Choroid plexus epithelial cell (primary cell): ENCODE measurements around the gene TSPY10.
"Not testable (repeated sequence)": the region's sequence is repeated elsewhere in the genome, so short reads cannot be mapped to it uniquely, and the experiment has no call there.

Source experiments
- DNase-seq: peaks from one replicate; pipeline ENCODE4 v3.0.0-alpha.2; 2010; ENCODE audit warnings: low read depth
- H3K4me3 ChIP-seq: 2 replicates; pipeline ENCODE4 v1.5.1; 2011; ENCODE audit warnings: low read depth, mild to moderate bottlenecking, control low read depth, low read length, moderate library complexity

TSPY10 gene, protein sequence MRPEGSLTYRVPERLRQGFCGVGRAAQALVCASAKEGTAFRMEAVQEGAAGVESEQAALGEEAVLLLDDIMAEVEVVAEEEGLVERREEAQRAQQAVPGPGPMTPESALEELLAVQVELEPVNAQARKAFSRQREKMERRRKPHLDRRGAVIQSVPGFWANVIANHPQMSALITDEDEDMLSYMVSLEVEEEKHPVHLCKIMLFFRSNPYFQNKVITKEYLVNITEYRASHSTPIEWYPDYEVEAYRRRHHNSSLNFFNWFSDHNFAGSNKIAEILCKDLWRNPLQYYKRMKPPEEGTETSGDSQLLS

DNA sequence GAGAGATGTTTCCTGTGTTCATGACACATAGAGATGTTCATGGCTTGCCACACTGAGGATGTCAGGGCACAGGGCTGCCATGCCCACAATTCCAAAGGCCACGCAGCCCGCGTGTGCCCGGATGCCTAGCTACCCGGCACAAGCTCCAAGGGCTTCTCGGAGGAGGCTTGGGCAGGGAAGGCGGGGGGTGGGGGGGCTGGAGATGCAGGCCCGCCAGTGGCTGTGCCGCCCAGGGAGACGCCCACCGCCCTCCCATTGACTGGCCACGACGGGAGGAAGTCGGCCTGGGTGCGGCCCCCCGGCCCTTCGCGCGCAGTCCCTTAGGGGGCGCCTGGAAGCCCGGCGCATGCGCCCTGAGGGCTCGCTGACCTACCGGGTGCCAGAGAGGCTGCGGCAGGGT lies at the start of gene TSPY10:
Gene TSPY10, plus strand, starts transcription at position 301 of the 400 bp plus-strand sequence. Its CDS starts 46 bp downstream, at position 347.
- not testable (repeated sequence) for DNase-seq, H3K4me3 ChIP-seq

DNA sequence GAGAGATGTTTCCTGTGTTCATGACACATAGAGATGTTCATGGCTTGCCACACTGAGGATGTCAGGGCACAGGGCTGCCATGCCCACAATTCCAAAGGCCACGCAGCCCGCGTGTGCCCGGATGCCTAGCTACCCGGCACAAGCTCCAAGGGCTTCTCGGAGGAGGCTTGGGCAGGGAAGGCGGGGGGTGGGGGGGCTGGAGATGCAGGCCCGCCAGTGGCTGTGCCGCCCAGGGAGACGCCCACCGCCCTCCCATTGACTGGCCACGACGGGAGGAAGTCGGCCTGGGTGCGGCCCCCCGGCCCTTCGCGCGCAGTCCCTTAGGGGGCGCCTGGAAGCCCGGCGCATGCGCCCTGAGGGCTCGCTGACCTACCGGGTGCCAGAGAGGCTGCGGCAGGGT lies 40.7 kb upstream of the TSPY10 start, which contains the start of gene TSPY9:
Gene TSPY9, plus strand, starts transcription at position 301 of the 400 bp plus-strand sequence. Its CDS starts 46 bp downstream, at position 347.
- not testable (repeated sequence) for DNase-seq, H3K4me3 ChIP-seq

DNA sequence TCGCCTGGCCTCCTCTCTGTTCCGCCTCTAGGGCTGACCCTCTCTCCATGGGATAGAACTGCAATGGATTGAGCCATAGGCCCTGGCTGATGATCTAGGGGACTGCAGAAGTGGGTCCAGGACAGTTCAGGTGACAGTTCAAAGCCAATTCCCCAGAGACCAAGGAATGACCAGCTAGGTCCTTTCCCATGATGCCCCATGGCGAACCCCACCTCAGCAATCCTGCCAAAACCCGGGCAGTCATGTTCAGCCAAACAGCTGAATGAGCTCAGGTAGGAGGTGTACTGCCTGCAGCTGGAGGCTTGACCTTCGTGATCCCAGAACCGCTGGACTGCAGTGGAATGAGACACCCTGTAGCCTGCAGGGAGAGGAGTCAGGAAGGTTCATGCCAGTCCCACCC lies 23.3 kb upstream of the TSPY10 start:
- H3K4me3 ChIP-seq, DNase-seq: not testable (repeated sequence)

DNA sequence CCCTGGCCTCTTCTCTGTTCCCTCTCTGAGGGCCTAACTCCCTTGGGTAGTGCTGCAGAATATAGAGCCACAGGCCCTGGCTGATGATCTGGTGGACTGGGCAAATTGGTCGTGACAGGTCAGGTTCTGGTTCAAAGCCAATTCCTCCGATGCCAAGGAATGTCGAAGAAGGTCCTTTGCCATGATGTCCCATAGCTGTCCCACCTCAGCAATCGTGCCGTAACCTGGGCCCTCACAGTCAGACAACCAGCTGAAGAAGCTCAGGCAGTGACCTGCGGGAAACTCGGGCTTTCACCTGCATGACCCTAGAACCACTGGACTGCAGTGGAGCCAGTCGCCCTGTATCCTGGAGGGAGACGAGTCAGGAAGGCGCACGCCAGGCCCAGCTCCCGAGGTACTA lies 11.4 kb upstream of the TSPY10 start:
- DNase-seq, H3K4me3 ChIP-seq: not testable (repeated sequence)
